Mesenchymal stem cell (in vitro differentiated cells and primary cell): ENCODE measurements around the gene DOCK6.

Experiments used
- DNase-seq: peaks from one replicate; pipeline ENCODE4 v3.0.0-alpha.2; 2013
- H2AFZ ChIP-seq: one replicate; pipeline ENCODE4 v1.6.1; 2013; ENCODE audit warnings: low read depth, mild to moderate bottlenecking, control low read depth, inconsistent platforms, low read length, moderate library complexity
- H2AK5ac ChIP-seq: 2 replicates; pipeline ENCODE4 v1.6.1; 2013; ENCODE audit warnings: low read length, moderate library complexity, mild to moderate bottlenecking, inconsistent platforms; ENCODE audit not compliant: severe bottlenecking
- H2BK120ac ChIP-seq: one replicate; pipeline ENCODE4 v1.6.1; 2013; ENCODE audit warnings: low read depth, mild to moderate bottlenecking, inconsistent platforms, low read length, moderate library complexity
- H2BK12ac ChIP-seq, 2 experiments: one replicate each; pipeline ENCODE4 v1.6.1; 2013; ENCODE audit warnings: inconsistent platforms in 2 of 2, low read length in 2 of 2, mild to moderate bottlenecking in 2 of 2, moderate library complexity in 2 of 2, control low read depth in 1 of 2
- H2BK15ac ChIP-seq: one replicate; pipeline ENCODE4 v1.6.1; 2013; ENCODE audit warnings: mild to moderate bottlenecking, low read depth, inconsistent platforms; ENCODE audit not compliant: poor library complexity, severe bottlenecking
- H2BK5ac ChIP-seq: 2 replicates; pipeline ENCODE4 v1.6.1; 2013; ENCODE audit warnings: low read depth, mild to moderate bottlenecking, low read length, control low read depth, inconsistent platforms; ENCODE audit not compliant: poor library complexity, severe bottlenecking
- H3K14ac ChIP-seq, 2 experiments: one replicate each; pipeline ENCODE4 v1.6.1; 2013; ENCODE audit warnings: inconsistent platforms in 2 of 2, low read length in 2 of 2, control low read depth in 1 of 2, mild to moderate bottlenecking in 1 of 2, moderate library complexity in 1 of 2
- H3K18ac ChIP-seq, 2 experiments: one replicate each; pipeline ENCODE4 v1.6.1; 2013; ENCODE audit warnings: inconsistent platforms in 2 of 2, low read length in 2 of 2, control low read depth in 1 of 2, low read depth in 1 of 2, mild to moderate bottlenecking in 1 of 2
- H3K23ac ChIP-seq, 2 experiments: one replicate each; pipeline ENCODE4 v1.6.1; 2013; ENCODE audit warnings: inconsistent platforms in 2 of 2, low read length in 2 of 2, mild to moderate bottlenecking in 2 of 2, moderate library complexity in 2 of 2, control low read depth in 1 of 2
- H3K27ac ChIP-seq: 2 replicates; pipeline ENCODE4 v1.5.1; 2013; ENCODE audit warnings: mild to moderate bottlenecking, moderate library complexity, low read length, control low read depth, inconsistent platforms; ENCODE audit not compliant: poor library complexity, severe bottlenecking
- H3K27me3 ChIP-seq, 2 experiments: 2 replicates each; pipeline versions ENCODE4 v1.6.1 to v1.7.0; 2013; ENCODE audit warnings: low read length in 2 of 2, mild to moderate bottlenecking in 2 of 2, moderate library complexity in 2 of 2, control low read depth in 1 of 2, inconsistent platforms in 1 of 2; ENCODE audit not compliant: control insufficient read depth in 1 of 2, insufficient read depth in 1 of 2
- H3K36me3 ChIP-seq, 2 experiments: 2 replicates each; pipeline versions ENCODE4 v1.6.1 to v1.7.0; 2013; ENCODE audit warnings: low read length in 2 of 2, control low read depth in 1 of 2, inconsistent platforms in 1 of 2, low read depth in 1 of 2, mild to moderate bottlenecking in 1 of 2; ENCODE audit not compliant: insufficient read depth in 2 of 2, control insufficient read depth in 1 of 2
- H3K4ac ChIP-seq, 2 experiments: one replicate each; pipeline ENCODE4 v1.6.1; 2013; ENCODE audit warnings: inconsistent platforms in 2 of 2, low read length in 2 of 2, mild to moderate bottlenecking in 2 of 2, moderate library complexity in 2 of 2, control low read depth in 1 of 2, low read depth in 1 of 2
- H3K4me1 ChIP-seq: 2 replicates; pipeline ENCODE4 v1.6.1; 2013; ENCODE audit warnings: low read depth, low read length, control low read depth; ENCODE audit not compliant: control insufficient read depth, insufficient read depth
- H3K4me2 ChIP-seq: 2 replicates; pipeline ENCODE4 v1.6.1; 2013; ENCODE audit warnings: low read length, mild to moderate bottlenecking, inconsistent platforms; ENCODE audit not compliant: poor library complexity, severe bottlenecking
- H3K4me3 ChIP-seq, 2 experiments: 2 replicates each; pipeline versions ENCODE4 v1.5.1 to v1.7.0; 2013; ENCODE audit warnings: low read length in 2 of 2, mild to moderate bottlenecking in 2 of 2, control low read depth in 1 of 2, low read depth in 1 of 2; ENCODE audit not compliant: insufficient read depth in 1 of 2
- H3K79me1 ChIP-seq: replicated peaks from 2 replicates; pipeline ENCODE4 v1.6.1; 2013; ENCODE audit warnings: mild to moderate bottlenecking, control low read depth, low read length, inconsistent platforms; ENCODE audit not compliant: poor library complexity, severe bottlenecking
- H3K9ac ChIP-seq: 2 replicates; pipeline ENCODE4 v1.7.0; 2013; ENCODE audit warnings: mild to moderate bottlenecking, low read length, moderate library complexity
- H3K9me3 ChIP-seq: 2 replicates; pipeline ENCODE4 v1.7.0; 2013; ENCODE audit warnings: mild to moderate bottlenecking, low read length; ENCODE audit not compliant: control insufficient read depth
- H4K8ac ChIP-seq: one replicate; pipeline ENCODE4 v1.6.1; 2013; ENCODE audit warnings: inconsistent platforms, mild to moderate bottlenecking, low read length, moderate library complexity
- H4K91ac ChIP-seq: one replicate; pipeline ENCODE4 v1.6.1; 2013; ENCODE audit warnings: mild to moderate bottlenecking, low read length, inconsistent platforms
- WGBS: methylation state at CpG from one replicate; pipeline ENCODE4 v1.1.7; 2013; ENCODE audit warnings: mixed read lengths; 5-methylcytosine and 5-hydroxymethylcytosine counted together

Gene DOCK6

GRCh38 chr19:11225815-11226214 lies 36.5 kb downstream of the DOCK6 start:
- WGBS: 100% methylated on average over 1 of the region's 3 CpGs
- no peak overlapping the region for H3K23ac ChIP-seq
- H3K9me3 ChIP-seq: peaks cover 18% of the 10 kb centered on the region
- no peak overlapping the region for H3K4me2 ChIP-seq
- no peak overlapping the region for H2BK120ac ChIP-seq
- H4K8ac ChIP-seq: no peak overlapping the region
- H2AK5ac ChIP-seq: no peak overlapping the region
- H3K27ac ChIP-seq: no peak overlapping the region
- no peak overlapping the region for H2BK12ac ChIP-seq
- H3K9ac ChIP-seq: no peak overlapping the region
- no peak overlapping the region for H3K18ac ChIP-seq
- H2BK15ac ChIP-seq: no peak overlapping the region
- no peak overlapping the region for H3K14ac ChIP-seq
- no peaks in the 10 kb centered on the region for H3K27me3 ChIP-seq
- H3K4me3 ChIP-seq: no peak overlapping the region
- H2BK5ac ChIP-seq: no peak overlapping the region
- H3K4ac ChIP-seq: no peak overlapping the region
- no peaks in the 10 kb centered on the region for H3K4me1 ChIP-seq
- no peaks in the 10 kb centered on the region for H3K79me1 ChIP-seq
- DNase-seq: no peak
- no peak overlapping the region for H4K91ac ChIP-seq
- H2AFZ ChIP-seq: no peak overlapping the region
- peaks cover 43 to 54% of the 10 kb centered on the region in 2 experiments for H3K36me3 ChIP-seq

- Histone ChIP-seq H2AK5ac (no peak overlapping the region), H3K27me3 (no peaks in the 10 kb centered on the region), H3K18ac (no peak overlapping the region), H2BK120ac (no peak overlapping the region), H3K9ac (no peak overlapping the region), H3K79me1 (no peaks in the 10 kb centered on the region), H3K14ac (no peak overlapping the region), H4K91ac (no peak overlapping the region), H2BK5ac (no peak overlapping the region), H3K9me3 (peaks cover 23% of the 10 kb centered on the region), H2AFZ (no peak overlapping the region), H3K4me1 (no peaks in the 10 kb centered on the region), H3K36me3 (peaks cover 43 to 48% of the 10 kb centered on the region in 2 experiments), H3K4me2 (no peak overlapping the region), H4K8ac (no peak overlapping the region), H3K23ac (no peak overlapping the region), H3K27ac (no peak overlapping the region), H3K4me3 (no peak overlapping the region), H3K4ac (no peak overlapping the region), H2BK12ac (no peak overlapping the region), H2BK15ac (no peak overlapping the region)
- no peak for DNase-seq
- 98% methylated on average over 4 of the region's 5 CpGs for WGBS
Measured at GRCh38 chr19:11225172-11225571, 37.2 kb downstream of the DOCK6 start.

- Histone ChIP-seq H3K79me1 (no peaks in the 10 kb centered on the region), H4K8ac (no peak overlapping the region), H2AFZ (no peak overlapping the region), H3K36me3 (peaks cover 46 to 51% of the 10 kb centered on the region in 2 experiments), H3K4ac (no peak overlapping the region), H3K4me1 (no peaks in the 10 kb centered on the region), H2BK15ac (no peak overlapping the region), H3K4me2 (no peak overlapping the region), H3K4me3 (no peak overlapping the region), H4K91ac (no peak overlapping the region), H3K23ac (no peak overlapping the region), H3K27me3 (no peaks in the 10 kb centered on the region), H3K9ac (no peak overlapping the region), H2AK5ac (no peak overlapping the region), H3K9me3 (peaks cover 27% of the 10 kb centered on the region), H2BK120ac (no peak overlapping the region), H2BK5ac (no peak overlapping the region), H3K27ac (no peak overlapping the region), H2BK12ac (peak overlapping the region in 1 of 2 experiments; percentile 25), H3K18ac (no peak overlapping the region), H3K14ac (no peak overlapping the region)
- no peak for DNase-seq
- WGBS: 96% methylated on average over 5 of the region's 7 CpGs
Measured at GRCh38 chr19:11224429-11224828, 37.9 kb downstream of the DOCK6 start.

DNA sequence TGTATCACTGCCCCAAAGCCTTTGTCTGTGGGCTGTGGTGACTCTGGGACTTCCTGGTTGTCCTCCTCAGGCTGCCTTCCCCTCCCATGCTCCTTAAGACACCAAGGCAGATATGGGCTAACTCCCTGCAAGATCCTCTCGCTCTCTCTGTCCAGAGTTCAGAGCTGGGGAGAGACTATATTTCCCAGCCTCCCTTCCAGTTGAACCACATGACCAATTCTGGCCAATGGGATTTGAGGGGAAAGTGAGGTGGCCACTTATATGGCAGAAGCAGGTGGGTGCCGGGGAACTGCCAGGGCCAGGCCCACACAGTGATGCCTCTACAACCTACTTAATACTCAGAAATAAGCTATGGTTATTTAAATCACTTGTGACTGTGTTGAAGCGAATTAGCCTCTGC lies 39.1 kb downstream of the DOCK6 start:
- Histone ChIP-seq H2BK12ac (no peak overlapping the region), H2AK5ac (no peak overlapping the region), H4K91ac (no peak overlapping the region), H4K8ac (no peak overlapping the region), H3K27me3 (no peaks in the 10 kb centered on the region), H3K27ac (no peak overlapping the region), H3K9ac (no peak overlapping the region), H3K9me3 (peaks cover 27% of the 10 kb centered on the region), H3K4ac (no peak overlapping the region), H3K23ac (no peak overlapping the region), H3K4me1 (no peaks in the 10 kb centered on the region), H3K36me3 (peaks cover 46 to 50% of the 10 kb centered on the region in 2 experiments), H3K4me2 (no peak overlapping the region), H3K4me3 (no peak overlapping the region), H2AFZ (no peak overlapping the region), H3K18ac (no peak overlapping the region), H2BK120ac (no peak overlapping the region), H3K14ac (no peak overlapping the region), H2BK5ac (no peak overlapping the region), H2BK15ac (no peak overlapping the region), H3K79me1 (no peaks in the 10 kb centered on the region)
- DNase-seq: no peak
- WGBS: no CpG with 5 or more reads among the region's 3 CpGs
